HepG2 (cell line): Measurements from ENCODE around the gene TAB2. TPM values are rescaled to one million over a fixed set of nuclear protein-coding genes. Genes with fewer than 3 reads are reported as not detected.

Experiments used
- AGO1 ChIP-seq: fragments of 200-400 bp; formaldehyde crosslinking; IDR thresholded peaks from 2 replicates; pipeline ENCODE4 v1.6.1; 2017; ENCODE audit warnings: mild to moderate bottlenecking, low read depth, low read length, moderate library complexity; ENCODE audit not compliant: poor library complexity, severe bottlenecking
- CENPX ChIP-seq: sonication (generic); formaldehyde crosslinking; IDR thresholded peaks from 2 replicates; pipeline ENCODE4 v1.9.0; 2021; ENCODE audit warnings: mild to moderate bottlenecking, missing genetic modification reagents, moderate library complexity
- FOXK1 ChIP-seq: sonication (generic); formaldehyde crosslinking; IDR thresholded peaks from 2 replicates; pipeline ENCODE4 v1.4.0; 2020; ENCODE audit warnings: low read depth, missing genetic modification reagents, borderline replicate concordance
- HCFC1 ChIP-seq: fragments of 150-350 bp; IDR thresholded peaks from 2 replicates; pipeline ENCODE4 v1.6.1; 2014; ENCODE audit warnings: low read depth, low read length
- JUN ChIP-seq: sonication (generic); formaldehyde crosslinking; IDR thresholded peaks from 2 replicates; pipeline ENCODE4 v1.4.0; 2020; ENCODE audit warnings: mild to moderate bottlenecking, missing genetic modification reagents
- MTA1 ChIP-seq: sonication (generic); formaldehyde crosslinking; IDR thresholded peaks from 2 replicates; pipeline ENCODE4 v1.4.0; 2020; ENCODE audit warnings: missing genetic modification reagents, mild to moderate bottlenecking, borderline replicate concordance
- MTA3 ChIP-seq: sonication (generic); formaldehyde crosslinking; IDR thresholded peaks from 2 replicates; pipeline ENCODE4 v1.4.0; 2020; ENCODE audit warnings: missing genetic modification reagents
- MTF1 ChIP-seq: sonication (generic); formaldehyde crosslinking; IDR thresholded peaks from 2 replicates; pipeline ENCODE4 v1.5.0; 2020; ENCODE audit warnings: missing genetic modification reagents
- NR3C1 ChIP-seq: sonication (generic); formaldehyde crosslinking; IDR thresholded peaks from 2 replicates; pipeline ENCODE4 v1.4.0; 2020; ENCODE audit warnings: missing genetic modification reagents
- PHF20 ChIP-seq: sonication (generic); formaldehyde crosslinking; IDR thresholded peaks from 2 replicates; pipeline ENCODE4 v1.5.0; 2020; ENCODE audit warnings: mild to moderate bottlenecking, missing genetic modification reagents
- STAG1 ChIP-seq: sonication (generic); formaldehyde crosslinking; IDR thresholded peaks from 2 replicates; pipeline ENCODE4 v1.4.0; 2020; ENCODE audit warnings: missing genetic modification reagents
- TBX2 ChIP-seq: sonication (generic); formaldehyde crosslinking; IDR thresholded peaks from 2 replicates; pipeline ENCODE4 v1.5.0; 2020; ENCODE audit warnings: missing genetic modification reagents, mild to moderate bottlenecking, borderline replicate concordance
- TOE1 ChIP-seq: sonication (generic); formaldehyde crosslinking; IDR thresholded peaks from 2 replicates; pipeline ENCODE4 v1.4.0; 2020; ENCODE audit warnings: mild to moderate bottlenecking, missing genetic modification reagents
- U2AF1 ChIP-seq: fragments of 200-400 bp; formaldehyde crosslinking; optimal IDR thresholded peaks from 2 replicates; pipeline ENCODE3; 2017; ENCODE audit warnings: mild to moderate bottlenecking, low read depth, low read length
- XRCC5 ChIP-seq: fragments of 200-400 bp; formaldehyde crosslinking; optimal IDR thresholded peaks from 2 replicates; pipeline ENCODE3; 2017; ENCODE audit warnings: mild to moderate bottlenecking, low read length
- YEATS4 ChIP-seq: sonication (generic); formaldehyde crosslinking; IDR thresholded peaks from 2 replicates; pipeline ENCODE4 v1.4.0; 2020; ENCODE audit warnings: missing genetic modification reagents, borderline replicate concordance
- ZFP36L2 ChIP-seq: sonication (generic); formaldehyde crosslinking; IDR thresholded peaks from 2 replicates; pipeline ENCODE4 v1.4.0; 2020; ENCODE audit warnings: missing genetic modification reagents
- ZFX ChIP-seq: sonication (generic); formaldehyde crosslinking; IDR thresholded peaks from 2 replicates; pipeline ENCODE4 v1.4.0; 2020; ENCODE audit warnings: mild to moderate bottlenecking, low read depth, missing genetic modification reagents, moderate library complexity
- ZFYVE20 ChIP-seq: sonication (generic); formaldehyde crosslinking; IDR thresholded peaks from 2 replicates; pipeline ENCODE4 v1.8.0; 2023; ENCODE audit warnings: low read depth, mild to moderate bottlenecking, moderate library complexity, missing genetic modification reagents, borderline replicate concordance
- ZNF138 ChIP-seq: sonication (generic); formaldehyde crosslinking; IDR thresholded peaks from 2 replicates; pipeline ENCODE4 v1.5.0; 2020; ENCODE audit warnings: mild to moderate bottlenecking, low read depth, missing genetic modification reagents
- ZNF225 ChIP-seq: sonication (generic); formaldehyde crosslinking; IDR thresholded peaks from 2 replicates; pipeline ENCODE4 v1.4.0; 2020; ENCODE audit warnings: mild to moderate bottlenecking, missing genetic modification reagents
- ZSCAN12 ChIP-seq: sonication (generic); formaldehyde crosslinking; IDR thresholded peaks from 2 replicates; pipeline ENCODE4 v1.9.0; 2021; ENCODE audit warnings: mild to moderate bottlenecking, missing genetic modification reagents
- ZSCAN9 ChIP-seq: IDR thresholded peaks from 2 replicates; pipeline ENCODE4 v1.6.1; 2016; ENCODE audit warnings: borderline replicate concordance
- polyA plus RNA-seq, 8 experiments: library from polyadenylated mRNA; depleted of rRNA in 3 of 8; stranded (reverse) in 7 of 8; unstranded in 1 of 8; fragments of >200 nt; fragmentation: Illumina TruSeq in 4 of 8; extraction: Trizol in 4 of 8; gene quantifications; 2 replicates each; pipeline versions ENCODE4 v1.2.1 to v1.2.3, GENCODE V29; 2011 to 2016; ENCODE audit warnings: low read depth in 4 of 8, missing spikeins in 1 of 8, mixed read lengths in 1 of 8; ENCODE audit not compliant: insufficient read depth in 1 of 8
- total RNA-seq, 5 experiments: library from RNA; depleted of rRNA; stranded (reverse); fragments of >200 nt; fragmentation: Illumina TruSeq; extraction: Trizol; gene quantifications; 2 replicates each; pipeline ENCODE4 v1.2.3, GENCODE V29; 2016; ENCODE audit warnings: low read depth in 1 of 5
- TF ChIP-seq, protein P1 (sequence below): IDR thresholded peaks from 2 replicates; pipeline ENCODE4 v1.6.1; 2012; ENCODE audit warnings: inconsistent platforms
- TF ChIP-seq, protein P2 (sequence below): sonication (generic); formaldehyde crosslinking; IDR thresholded peaks from 2 replicates; pipeline ENCODE4 v1.4.0; 2020; ENCODE audit warnings: low read depth, missing genetic modification reagents
- TF ChIP-seq, protein P3 (sequence below): sonication (generic); formaldehyde crosslinking; IDR thresholded peaks from 2 replicates; pipeline ENCODE4 v1.8.1; 2022; ENCODE audit warnings: mild to moderate bottlenecking, missing genetic modification reagents

The TAB2 gene
- total and polyA plus RNA-seq, 2 of the 13 experiments (the other 11 are each of a cell fraction or from before 2014, with no cell fraction given): 23.7 to 50.2 TPM

DNA sequence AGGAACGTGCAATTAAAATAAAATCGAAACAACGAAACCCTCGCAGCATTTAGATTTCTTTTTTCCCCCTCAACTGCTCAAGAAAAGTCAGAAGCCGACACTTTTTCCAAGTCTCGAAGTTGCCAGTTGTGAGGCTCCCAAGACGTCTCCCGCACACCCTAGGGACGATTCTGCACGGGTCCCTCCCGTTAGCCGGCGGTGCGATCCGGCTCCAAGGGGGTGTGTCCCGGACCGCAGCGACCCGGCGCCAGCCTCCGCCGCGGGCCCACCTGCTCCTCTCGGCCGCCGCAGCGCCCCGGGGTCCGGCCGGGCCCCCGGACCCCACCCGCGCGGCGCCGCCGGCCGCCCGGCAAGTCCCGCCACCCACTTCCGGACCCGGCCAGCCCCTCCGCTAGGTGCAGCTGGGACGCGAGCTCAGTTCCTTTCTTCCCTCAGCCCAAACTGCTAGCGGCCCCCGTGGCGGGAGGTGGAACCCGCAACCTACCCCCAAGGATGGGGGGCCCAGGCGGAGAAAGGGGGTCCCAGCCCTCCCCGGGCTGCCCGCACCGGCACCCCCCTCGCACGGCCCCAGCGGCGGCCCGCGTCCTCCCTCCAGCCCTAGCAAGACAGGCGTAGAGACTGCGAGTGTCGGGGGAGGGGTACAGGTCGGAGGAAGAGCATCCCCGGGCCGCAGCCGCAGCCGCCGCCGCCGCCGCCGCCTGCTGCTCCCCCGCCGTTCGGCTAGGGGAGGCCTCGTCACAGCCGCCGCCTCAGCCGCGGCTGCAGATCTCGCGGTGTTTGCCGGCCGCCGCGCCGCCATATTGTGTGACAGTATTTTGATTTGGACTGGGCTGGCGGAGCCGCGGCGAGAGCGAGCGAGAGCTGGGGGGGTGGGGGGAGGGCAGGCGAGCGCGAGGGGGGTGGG, 520 bp upstream of the TAB2 start (continued):
- TF ChIP-seq, protein P1, sequence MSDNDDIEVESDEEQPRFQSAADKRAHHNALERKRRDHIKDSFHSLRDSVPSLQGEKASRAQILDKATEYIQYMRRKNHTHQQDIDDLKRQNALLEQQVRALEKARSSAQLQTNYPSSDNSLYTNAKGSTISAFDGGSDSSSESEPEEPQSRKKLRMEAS: no peak
- TF ChIP-seq ZNF225 (CRISPR knock-in tag) (peak; percentile 74), TBX2 (CRISPR knock-in tag) (no peak), FOXK1 (no peak; the same call in 1 of the 2 replicates), NR3C1 (0 out of 2 replicates have a peak, but pooled peaks have one; percentile 27), JUN (CRISPR knock-in tag) (no peak), ZFYVE20 (CRISPR knock-in tag) (peak; percentile 75; the same call in 1 of the 2 replicates), TOE1 (no peak), HCFC1 (no peak; the same call in 1 of the 2 replicates), STAG1 (CRISPR knock-in tag) (no peak; the same call in 1 of the 2 replicates), PHF20 (CRISPR knock-in tag) (no peak; the same call in 1 of the 2 replicates), MTF1 (CRISPR knock-in tag) (no peak), XRCC5 (peak; percentile 45), YEATS4 (CRISPR knock-in tag) (peak; percentile 79), CENPX (CRISPR knock-in tag) (no peak), MTA1 (CRISPR knock-in tag) (peak; percentile 63; the same call in 1 of the 2 replicates), U2AF1 (peak; percentile 82), MTA3 (CRISPR knock-in tag) (no peak), ZFX (CRISPR knock-in tag) (peak; percentile 94), AGO1 (peak; percentile 20), ZNF138 (CRISPR knock-in tag) (no peak; the same call in 1 of the 2 replicates), ZFP36L2 (CRISPR knock-in tag) (no peak), ZSCAN9 (CRISPR knock-in tag) (peak; percentile 85), ZSCAN12 (CRISPR knock-in tag) (no peak)
- TF ChIP-seq, protein P2, sequence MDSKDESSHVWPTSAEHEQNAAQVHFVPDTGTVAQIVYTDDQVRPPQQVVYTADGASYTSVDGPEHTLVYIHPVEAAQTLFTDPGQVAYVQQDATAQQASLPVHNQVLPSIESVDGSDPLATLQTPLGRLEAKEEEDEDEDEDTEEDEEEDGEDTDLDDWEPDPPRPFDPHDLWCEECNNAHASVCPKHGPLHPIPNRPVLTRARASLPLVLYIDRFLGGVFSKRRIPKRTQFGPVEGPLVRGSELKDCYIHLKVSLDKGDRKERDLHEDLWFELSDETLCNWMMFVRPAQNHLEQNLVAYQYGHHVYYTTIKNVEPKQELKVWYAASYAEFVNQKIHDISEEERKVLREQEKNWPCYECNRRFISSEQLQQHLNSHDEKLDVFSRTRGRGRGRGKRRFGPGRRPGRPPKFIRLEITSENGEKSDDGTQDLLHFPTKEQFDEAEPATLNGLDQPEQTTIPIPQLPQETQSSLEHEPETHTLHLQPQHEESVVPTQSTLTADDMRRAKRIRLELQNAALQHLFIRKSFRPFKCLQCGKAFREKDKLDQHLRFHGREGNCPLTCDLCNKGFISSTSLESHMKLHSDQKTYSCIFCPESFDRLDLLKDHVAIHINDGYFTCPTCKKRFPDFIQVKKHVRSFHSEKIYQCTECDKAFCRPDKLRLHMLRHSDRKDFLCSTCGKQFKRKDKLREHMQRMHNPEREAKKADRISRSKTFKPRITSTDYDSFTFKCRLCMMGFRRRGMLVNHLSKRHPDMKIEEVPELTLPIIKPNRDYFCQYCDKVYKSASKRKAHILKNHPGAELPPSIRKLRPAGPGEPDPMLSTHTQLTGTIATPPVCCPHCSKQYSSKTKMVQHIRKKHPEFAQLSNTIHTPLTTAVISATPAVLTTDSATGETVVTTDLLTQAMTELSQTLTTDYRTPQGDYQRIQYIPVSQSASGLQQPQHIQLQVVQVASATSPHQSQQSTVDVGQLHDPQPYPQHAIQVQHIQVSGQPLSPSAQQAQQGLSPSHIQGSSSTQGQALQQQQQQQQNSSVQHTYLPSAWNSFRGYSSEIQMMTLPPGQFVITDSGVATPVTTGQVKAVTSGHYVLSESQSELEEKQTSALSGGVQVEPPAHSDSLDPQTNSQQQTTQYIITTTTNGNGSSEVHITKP: no peak
- TF ChIP-seq, protein P3, sequence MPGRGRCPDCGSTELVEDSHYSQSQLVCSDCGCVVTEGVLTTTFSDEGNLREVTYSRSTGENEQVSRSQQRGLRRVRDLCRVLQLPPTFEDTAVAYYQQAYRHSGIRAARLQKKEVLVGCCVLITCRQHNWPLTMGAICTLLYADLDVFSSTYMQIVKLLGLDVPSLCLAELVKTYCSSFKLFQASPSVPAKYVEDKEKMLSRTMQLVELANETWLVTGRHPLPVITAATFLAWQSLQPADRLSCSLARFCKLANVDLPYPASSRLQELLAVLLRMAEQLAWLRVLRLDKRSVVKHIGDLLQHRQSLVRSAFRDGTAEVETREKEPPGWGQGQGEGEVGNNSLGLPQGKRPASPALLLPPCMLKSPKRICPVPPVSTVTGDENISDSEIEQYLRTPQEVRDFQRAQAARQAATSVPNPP (CRISPR knock-in tag): no peak
